Fibroblast of villous mesenchyme (primary cell): Measurements from ENCODE around the gene CPNE4. TPM values are rescaled to one million over a fixed set of nuclear protein-coding genes. Genes with fewer than 3 reads are reported as not detected.

Experiments
- DNase-seq: peaks from one replicate; pipeline ENCODE4 v3.0.0-alpha.2; 2010; ENCODE audit warnings: low read depth
- H3K4me3 ChIP-seq: 2 replicates; pipeline ENCODE4 v1.5.1; 2011; ENCODE audit warnings: low read depth, mild to moderate bottlenecking, low read length
- total RNA-seq: library from RNA; depleted of rRNA; stranded (reverse); fragments of >200 nt; gene quantifications from 2 replicates; pipeline ENCODE4 v1.2.3, GENCODE V29; 2012
- TF ChIP-seq, protein P1 (sequence below): IDR thresholded peaks from 2 replicates; pipeline ENCODE4 v1.5.1; 2012; ENCODE audit warnings: low read depth, mild to moderate bottlenecking, low read length; ENCODE audit not compliant: insufficient read depth

Gene CPNE4
- total RNA-seq, 1 donor: not detected

DNA sequence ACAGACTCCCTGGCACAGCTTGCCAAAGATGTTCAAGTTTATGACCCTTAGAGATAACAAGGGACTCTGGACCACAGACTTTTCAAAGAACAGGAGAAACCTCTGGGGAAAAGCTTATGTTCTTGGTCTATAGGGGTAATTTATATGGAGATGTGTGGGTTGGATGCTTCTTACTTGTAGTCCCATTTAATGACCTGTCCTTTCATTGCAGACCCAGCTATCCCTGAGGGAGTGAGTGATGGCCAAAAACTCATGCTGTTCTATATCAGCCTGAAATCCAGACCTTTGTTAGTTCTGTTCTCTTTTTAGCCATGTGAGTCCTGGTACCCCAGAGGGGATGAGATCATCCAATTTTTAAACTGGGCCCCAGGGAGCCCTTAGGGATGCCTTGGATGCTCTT lies 488.4 kb downstream of the CPNE4 start:
- TF ChIP-seq, protein P1, sequence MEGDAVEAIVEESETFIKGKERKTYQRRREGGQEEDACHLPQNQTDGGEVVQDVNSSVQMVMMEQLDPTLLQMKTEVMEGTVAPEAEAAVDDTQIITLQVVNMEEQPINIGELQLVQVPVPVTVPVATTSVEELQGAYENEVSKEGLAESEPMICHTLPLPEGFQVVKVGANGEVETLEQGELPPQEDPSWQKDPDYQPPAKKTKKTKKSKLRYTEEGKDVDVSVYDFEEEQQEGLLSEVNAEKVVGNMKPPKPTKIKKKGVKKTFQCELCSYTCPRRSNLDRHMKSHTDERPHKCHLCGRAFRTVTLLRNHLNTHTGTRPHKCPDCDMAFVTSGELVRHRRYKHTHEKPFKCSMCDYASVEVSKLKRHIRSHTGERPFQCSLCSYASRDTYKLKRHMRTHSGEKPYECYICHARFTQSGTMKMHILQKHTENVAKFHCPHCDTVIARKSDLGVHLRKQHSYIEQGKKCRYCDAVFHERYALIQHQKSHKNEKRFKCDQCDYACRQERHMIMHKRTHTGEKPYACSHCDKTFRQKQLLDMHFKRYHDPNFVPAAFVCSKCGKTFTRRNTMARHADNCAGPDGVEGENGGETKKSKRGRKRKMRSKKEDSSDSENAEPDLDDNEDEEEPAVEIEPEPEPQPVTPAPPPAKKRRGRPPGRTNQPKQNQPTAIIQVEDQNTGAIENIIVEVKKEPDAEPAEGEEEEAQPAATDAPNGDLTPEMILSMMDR: no peak
- DNase-seq: no peak
- H3K4me3 ChIP-seq: no peak overlapping the region

DNA sequence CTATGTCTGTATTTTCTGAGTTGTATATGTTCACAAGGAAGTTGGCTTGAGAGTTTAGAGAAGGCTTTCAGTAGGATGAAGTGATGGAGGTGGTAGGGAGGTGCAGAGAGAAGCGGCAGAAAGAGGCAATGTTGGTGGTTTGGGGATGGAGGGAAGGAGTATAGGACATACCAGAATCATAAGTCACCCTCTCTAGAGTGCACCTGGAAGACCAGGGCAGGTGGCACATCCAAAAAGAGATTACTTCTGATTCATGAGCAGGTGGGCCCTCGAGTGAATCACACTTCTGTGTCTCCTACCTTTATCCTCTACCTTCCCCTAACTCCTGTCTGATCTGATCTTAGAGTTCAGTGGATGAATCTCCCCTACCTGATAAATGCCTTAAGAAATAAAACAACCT lies 490.3 kb downstream of the CPNE4 start:
- TF ChIP-seq, protein P1: no peak

DNA sequence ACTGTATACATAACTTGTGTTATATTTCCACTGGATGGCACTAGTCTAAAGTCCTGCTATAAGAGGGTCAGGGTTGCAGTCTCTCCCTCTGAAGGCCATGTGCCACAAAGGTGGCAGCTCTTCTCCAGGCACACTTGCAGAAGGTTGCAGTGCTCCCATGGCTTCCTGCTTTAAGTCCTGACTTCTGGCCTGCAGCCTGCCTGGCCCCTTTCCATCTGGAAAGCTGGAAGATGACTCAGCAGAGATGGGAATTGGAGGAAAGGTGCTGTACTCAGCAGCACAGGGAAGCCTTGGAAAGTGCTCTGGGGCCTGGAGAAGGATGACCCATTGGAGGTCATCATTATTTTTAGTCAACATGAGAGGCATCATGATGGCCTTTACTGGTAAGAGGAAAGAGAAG lies 491.1 kb downstream of the CPNE4 start:
- peak; percentile 84 for DNase-seq
- TF ChIP-seq, protein P1: no peak
- H3K4me3 ChIP-seq: no peak overlapping the region

More for the DNA sequence above, 490.3 kb downstream of the CPNE4 start:
- H3K4me3 ChIP-seq: no peak overlapping the region
- no peak for DNase-seq

DNA sequence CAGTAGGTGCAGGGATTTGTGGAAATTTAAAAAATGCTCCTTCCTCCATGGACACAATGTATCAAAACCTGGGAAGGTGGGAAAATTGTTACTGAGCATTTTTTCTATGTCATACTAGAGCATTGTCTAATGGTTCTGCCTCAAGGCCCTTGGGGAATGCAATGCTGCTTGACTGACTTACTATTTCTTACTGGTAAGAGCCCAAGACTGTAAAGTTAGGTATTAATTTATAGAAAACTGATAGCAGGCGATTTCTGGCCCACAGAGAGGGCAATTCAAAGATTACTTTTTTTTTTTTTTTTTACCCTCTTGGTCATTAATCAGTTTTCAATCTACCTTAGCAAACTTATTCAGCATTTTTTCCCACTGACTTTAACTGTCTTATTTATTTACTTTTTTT lies 493.5 kb downstream of the CPNE4 start:
- no peak for DNase-seq
- H3K4me3 ChIP-seq: no peak overlapping the region
- TF ChIP-seq, protein P1: no peak

DNA sequence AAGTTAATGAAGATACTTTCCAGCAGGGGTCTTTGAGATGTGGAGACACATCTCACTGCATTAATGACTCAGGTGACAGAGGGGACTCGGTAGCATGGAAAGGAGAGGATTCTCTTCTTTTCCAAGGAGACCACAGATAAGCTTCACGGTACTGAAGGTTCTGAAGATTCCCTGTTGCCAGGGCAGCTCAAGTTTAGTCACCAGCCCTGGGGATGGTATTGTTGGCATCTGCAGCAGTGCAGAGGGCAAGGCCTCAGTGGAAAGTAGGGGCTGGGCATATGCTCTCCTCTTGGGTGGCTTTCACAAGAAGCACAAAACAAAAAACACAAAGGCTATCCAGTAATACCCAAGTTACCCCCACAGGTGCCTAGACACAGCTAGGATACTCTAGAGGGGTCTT lies 494.0 kb downstream of the CPNE4 start:
- TF ChIP-seq, protein P1: no peak
- H3K4me3 ChIP-seq: no peak overlapping the region
- no peak for DNase-seq

DNA sequence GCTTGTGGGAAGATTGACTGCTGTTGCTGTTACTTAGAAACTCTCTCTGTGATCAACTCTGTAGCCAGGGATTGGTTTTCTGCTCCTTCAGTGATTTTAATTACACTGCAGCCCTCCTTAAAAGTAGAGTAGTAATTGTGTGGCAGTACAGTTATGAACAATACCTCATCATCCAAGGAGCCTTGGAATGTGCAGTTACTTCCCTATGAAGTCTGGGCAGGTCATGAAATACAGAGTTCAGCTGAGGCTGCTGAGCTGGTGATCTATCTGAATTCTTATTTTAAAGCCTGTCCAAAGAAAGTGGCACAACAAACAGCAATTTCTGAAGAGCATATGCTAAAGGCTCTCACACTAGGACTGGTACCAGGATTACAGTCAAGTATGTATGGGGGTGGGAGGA lies 494.7 kb downstream of the CPNE4 start:
- DNase-seq: no peak
- no peak overlapping the region for H3K4me3 ChIP-seq

DNA sequence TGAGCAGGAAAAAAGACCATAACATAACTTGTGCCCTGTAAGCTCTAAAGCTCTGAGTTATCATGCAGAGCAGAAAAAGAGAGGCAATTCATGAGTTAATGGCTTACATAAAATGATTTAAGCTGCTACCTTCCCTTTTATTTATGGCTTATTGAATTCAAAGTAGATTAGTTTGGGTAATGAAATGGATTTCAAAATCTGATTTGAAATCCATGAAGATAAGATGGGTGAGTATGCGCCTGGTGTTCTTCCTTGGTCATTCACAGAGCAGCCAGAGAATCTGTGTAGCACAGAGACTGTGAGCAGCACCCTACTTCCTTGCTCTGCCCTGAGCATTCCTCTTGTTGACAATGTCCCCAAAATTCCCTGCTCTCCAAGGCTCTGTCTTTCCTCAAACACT lies 495.8 kb downstream of the CPNE4 start:
- DNase-seq: no peak
- TF ChIP-seq, protein P1: no peak
- H3K4me3 ChIP-seq: no peak overlapping the region

More for the DNA sequence above, 494.7 kb downstream of the CPNE4 start:
- TF ChIP-seq, protein P1: no peak
